Measurements from ENCODE around the gene TPD52L1.

TPD52L1 gene

GRCh38 chr6:125250511-125250910 lies 96.9 kb downstream of the TPD52L1 start:
- DNase-seq = no peak

GRCh38 chr6:125251516-125252220 lies 98.1 kb downstream of the TPD52L1 start:
- DNase-seq = no peak

- no peak for DNase-seq
These were observed 99.3 kb downstream of the TPD52L1 start for GRCh38 chr6:125252891-125253290.

GRCh38 chr6:125253881-125254280 lies 100.3 kb downstream of the TPD52L1 start:
- DNase-seq = no peak

- DNase-seq = no peak
These were observed 100.7 kb downstream of the TPD52L1 start for GRCh38 chr6:125254321-125254720.

GRCh38 chr6:125255201-125255600 lies 101.6 kb downstream of the TPD52L1 start:
- DNase-seq = no peak

GRCh38 chr6:125257351-125257750 lies 103.8 kb downstream of the TPD52L1 start:
- DNase-seq = no peak

- no peak for DNase-seq
These were observed 105.2 kb downstream of the TPD52L1 start for GRCh38 chr6:125258651-125259353.

GRCh38 chr6:125259354-125259736 lies 105.8 kb downstream of the TPD52L1 start:
- DNase-seq = no peak

GRCh38 chr6:125262016-125263013 lies 108.7 kb downstream of the TPD52L1 start:
- no peak for DNase-seq

- DNase-seq = no peak
These were observed 110.9 kb downstream of the TPD52L1 start for GRCh38 chr6:125264476-125264875.

GRCh38 chr6:125267806-125268523 lies 114.4 kb downstream of the TPD52L1 start:
- DNase-seq = no peak

GRCh38 chr6:125268765-125269164 lies 115.2 kb downstream of the TPD52L1 start:
- no peak for DNase-seq

GRCh38 chr6:125269328-125269985 lies 115.9 kb downstream of the TPD52L1 start:
- DNase-seq = no peak

GRCh38 chr6:125270380-125270779 lies 116.8 kb downstream of the TPD52L1 start:
- DNase-seq = no peak

GRCh38 chr6:125271486-125272159 lies 118.0 kb downstream of the TPD52L1 start:
- DNase-seq = no peak

GRCh38 chr6:125273251-125273650 lies 119.7 kb downstream of the TPD52L1 start:
- no peak for DNase-seq

GRCh38 chr6:125273965-125274364 lies 120.4 kb downstream of the TPD52L1 start:
- DNase-seq = no peak

GRCh38 chr6:125274935-125275334 lies 121.4 kb downstream of the TPD52L1 start:
- no peak for DNase-seq

- DNase-seq = no peak
These were observed 122.2 kb downstream of the TPD52L1 start for GRCh38 chr6:125275779-125276178.

GRCh38 chr6:125277838-125278237 lies 124.3 kb downstream of the TPD52L1 start:
- DNase-seq = no peak
